ENCODE results near the gene MYO15B. TPM values are rescaled to one million over a fixed set of nuclear protein-coding genes. Genes with fewer than 3 reads are reported as not detected.

The MYO15B gene
- total RNA-seq, 1 donor from 2014 or later = 48.2 TPM

DNA sequence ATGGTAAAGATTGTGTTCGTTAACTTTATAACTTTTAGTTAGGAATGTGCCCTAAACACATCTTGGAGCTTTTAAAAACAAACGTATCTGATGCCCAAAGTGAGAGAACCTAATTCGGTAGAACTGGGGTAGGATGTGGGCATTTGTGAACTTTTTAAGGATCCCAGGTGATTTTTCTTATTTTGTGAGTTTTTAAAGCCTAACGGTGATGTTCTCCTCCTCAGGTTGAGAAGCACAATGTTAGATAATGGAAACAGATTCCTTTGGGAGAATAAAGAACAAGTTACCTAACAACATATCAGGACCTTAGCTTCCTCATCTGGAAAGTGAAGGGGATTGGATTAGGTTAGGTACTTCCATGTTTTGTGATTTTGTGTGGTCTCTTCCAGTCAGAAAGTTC, 80.2 kb downstream of the MYO15B start:
- TF ChIP-seq, protein P1, sequence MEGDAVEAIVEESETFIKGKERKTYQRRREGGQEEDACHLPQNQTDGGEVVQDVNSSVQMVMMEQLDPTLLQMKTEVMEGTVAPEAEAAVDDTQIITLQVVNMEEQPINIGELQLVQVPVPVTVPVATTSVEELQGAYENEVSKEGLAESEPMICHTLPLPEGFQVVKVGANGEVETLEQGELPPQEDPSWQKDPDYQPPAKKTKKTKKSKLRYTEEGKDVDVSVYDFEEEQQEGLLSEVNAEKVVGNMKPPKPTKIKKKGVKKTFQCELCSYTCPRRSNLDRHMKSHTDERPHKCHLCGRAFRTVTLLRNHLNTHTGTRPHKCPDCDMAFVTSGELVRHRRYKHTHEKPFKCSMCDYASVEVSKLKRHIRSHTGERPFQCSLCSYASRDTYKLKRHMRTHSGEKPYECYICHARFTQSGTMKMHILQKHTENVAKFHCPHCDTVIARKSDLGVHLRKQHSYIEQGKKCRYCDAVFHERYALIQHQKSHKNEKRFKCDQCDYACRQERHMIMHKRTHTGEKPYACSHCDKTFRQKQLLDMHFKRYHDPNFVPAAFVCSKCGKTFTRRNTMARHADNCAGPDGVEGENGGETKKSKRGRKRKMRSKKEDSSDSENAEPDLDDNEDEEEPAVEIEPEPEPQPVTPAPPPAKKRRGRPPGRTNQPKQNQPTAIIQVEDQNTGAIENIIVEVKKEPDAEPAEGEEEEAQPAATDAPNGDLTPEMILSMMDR (conservative IDR thresholded peaks at IDR 0.05) = no peak
- no peaks in the 10 kb centered on the region for H3K27me3 Mint-ChIP-seq
- DNase-seq (ENCODE audit: extremely low spot score, unreplicated experiment) = no peak
- no peaks in the 10 kb centered on the region for H3K9me3 Mint-ChIP-seq
- H3K4me3 Mint-ChIP-seq = no peak overlapping the region
- peaks cover 11% of the 10 kb centered on the region for H3K36me3 Mint-ChIP-seq
- no peak overlapping the region for H3K27ac Mint-ChIP-seq
- peaks cover 12% of the 10 kb centered on the region for H3K4me1 Mint-ChIP-seq (ENCODE audit: unreplicated experiment)

DNA sequence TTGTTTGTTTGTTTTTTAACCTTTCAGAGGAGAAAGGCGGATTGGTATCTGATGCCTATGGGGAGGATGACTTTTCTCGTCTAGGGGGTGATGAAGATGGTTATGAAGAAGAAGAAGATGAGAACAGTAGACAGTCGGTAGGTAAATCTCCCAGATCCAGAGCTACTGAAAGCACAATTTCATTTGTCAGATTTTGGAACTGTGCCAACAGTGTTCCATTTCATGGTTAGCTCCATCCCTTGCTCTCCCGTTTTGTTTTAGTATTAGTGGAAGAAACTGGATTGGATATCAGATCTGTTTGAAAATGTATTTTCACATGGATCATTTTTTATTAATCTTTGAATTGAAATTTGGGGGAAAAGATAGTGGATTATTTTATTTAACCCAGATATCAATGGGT, 80.9 kb downstream of the MYO15B start:
- TF ChIP-seq, protein P1 (conservative IDR thresholded peaks at IDR 0.05) = no peak
- H3K4me1 Mint-ChIP-seq (ENCODE audit: unreplicated experiment) = peaks cover 12% of the 10 kb centered on the region
- no peaks in the 10 kb centered on the region for H3K9me3 Mint-ChIP-seq
- no peak overlapping the region for H3K4me3 Mint-ChIP-seq
- DNase-seq (ENCODE audit: extremely low spot score, unreplicated experiment) = no peak
- H3K36me3 Mint-ChIP-seq = peaks cover 11% of the 10 kb centered on the region
- no peak overlapping the region for H3K27ac Mint-ChIP-seq
- no peaks in the 10 kb centered on the region for H3K27me3 Mint-ChIP-seq

DNA sequence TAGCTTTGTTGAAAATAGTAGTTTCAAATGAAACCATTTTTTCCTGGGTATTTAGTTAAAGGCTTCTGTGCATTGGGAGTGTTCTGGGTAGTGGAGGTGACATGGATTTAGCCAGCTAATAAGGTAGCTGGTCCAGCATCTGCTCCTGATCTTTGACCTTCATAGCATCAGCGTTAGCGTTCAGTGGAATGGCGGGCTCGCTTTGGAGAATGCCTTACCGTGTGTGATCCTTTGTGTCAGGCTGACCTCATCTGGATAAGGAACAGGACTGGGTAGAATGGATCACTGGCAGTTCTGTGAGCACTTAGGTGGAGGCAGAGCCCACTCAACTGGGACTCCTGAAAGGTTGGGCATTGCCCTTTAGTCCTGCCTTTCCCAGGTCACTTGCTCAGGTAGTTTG, 83.3 kb downstream of the MYO15B start:
- Mint-ChIP-seq H3K27ac (peak overlapping the region; percentile 21), H3K4me1 (ENCODE audit: unreplicated experiment) (peaks cover 9% of the 10 kb centered on the region), H3K36me3 (peaks cover 11% of the 10 kb centered on the region), H3K9me3 (no peaks in the 10 kb centered on the region), H3K27me3 (no peaks in the 10 kb centered on the region), H3K4me3 (peak overlapping the region; percentile 10)
- TF ChIP-seq, protein P1 (conservative IDR thresholded peaks at IDR 0.05) = no peak
- no peak for DNase-seq (ENCODE audit: extremely low spot score, unreplicated experiment)

DNA sequence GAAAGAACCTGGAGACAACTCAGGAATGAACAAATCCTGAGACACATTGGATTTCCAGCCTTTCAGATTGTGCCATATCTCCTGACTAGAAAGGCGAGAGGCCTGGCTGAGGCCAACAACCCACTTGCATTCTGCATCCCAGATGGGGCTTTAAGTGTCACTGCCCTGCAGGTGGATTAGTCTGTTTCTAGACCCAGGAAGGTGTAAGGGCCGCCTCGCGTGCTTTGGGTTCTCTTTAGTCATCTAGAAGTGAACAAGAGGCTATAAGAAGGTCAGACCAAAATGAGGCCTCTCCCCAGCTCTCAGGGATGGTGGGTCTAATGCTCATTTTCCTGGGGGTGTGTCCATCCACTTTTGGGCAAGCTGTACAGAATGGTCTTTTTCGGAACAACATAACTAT, 84.4 kb downstream of the MYO15B start:
- no peak for DNase-seq (ENCODE audit: extremely low spot score, unreplicated experiment)
- Mint-ChIP-seq H3K4me1 (ENCODE audit: unreplicated experiment) (peaks cover 6% of the 10 kb centered on the region), H3K9me3 (no peaks in the 10 kb centered on the region), H3K4me3 (no peak overlapping the region), H3K27me3 (no peaks in the 10 kb centered on the region), H3K27ac (no peak overlapping the region), H3K36me3 (peaks cover 11% of the 10 kb centered on the region)
- TF ChIP-seq, protein P1 (conservative IDR thresholded peaks at IDR 0.05) = no peak

DNA sequence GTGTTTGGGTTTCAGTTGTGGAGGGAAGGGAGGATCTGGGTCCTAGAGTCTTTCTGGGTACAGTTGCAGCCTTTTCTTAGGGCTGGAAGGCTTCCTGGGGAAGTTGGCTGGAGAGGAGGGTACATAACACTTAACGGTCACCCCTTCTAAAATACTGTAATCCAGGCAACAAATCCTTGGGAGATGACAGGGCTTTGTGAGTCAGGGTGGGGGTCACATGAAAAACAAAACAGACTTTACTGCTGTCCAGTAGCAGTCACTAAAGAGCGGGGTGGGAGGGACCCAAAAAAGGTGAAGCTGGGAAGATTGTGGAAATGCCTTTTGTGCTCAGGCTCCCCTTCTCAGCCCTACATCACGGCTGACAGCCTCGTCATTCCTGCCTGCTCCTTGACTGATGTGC, 85.9 kb downstream of the MYO15B start:
- Mint-ChIP-seq H3K9me3 (no peaks in the 10 kb centered on the region), H3K36me3 (peaks cover 7% of the 10 kb centered on the region), H3K4me3 (no peak overlapping the region), H3K27me3 (no peaks in the 10 kb centered on the region), H3K4me1 (ENCODE audit: unreplicated experiment) (peaks cover 2% of the 10 kb centered on the region), H3K27ac (peak overlapping the region; percentile 46)
- TF ChIP-seq, protein P1 (conservative IDR thresholded peaks at IDR 0.05) = no peak
- no peak for DNase-seq (ENCODE audit: extremely low spot score, unreplicated experiment)

Other genes with a start within 250 kb of the MYO15B start
- gene GRB2, start 182.1 kb upstream of the MYO15B start, total RNA-seq (ENCODE audit: low replicate concordance) = 65.3 and 76.0 TPM in 2 replicates
- 86.5 and 112 TPM in 2 replicates for gene TMEM94, start 131.2 kb upstream of the MYO15B start, total RNA-seq (ENCODE audit: low replicate concordance)
- gene CASKIN2, start 72.3 kb upstream of the MYO15B start, total RNA-seq (ENCODE audit: low replicate concordance) = 29.5 and 31.2 TPM in 2 replicates
- 28.4 and 41.0 TPM in 2 replicates for gene TSEN54, start 71.3 kb upstream of the MYO15B start, total RNA-seq (ENCODE audit: low replicate concordance)
- 90.6 and 226 TPM in 2 replicates for gene LLGL2, start 62.1 kb upstream of the MYO15B start, total RNA-seq (ENCODE audit: low replicate concordance)
- 9.3 and 17.7 TPM in 2 replicates for gene SMIM5, start 45.6 kb downstream of the MYO15B start, total RNA-seq (ENCODE audit: low replicate concordance)
- 64.7 and 90.4 TPM in 2 replicates for gene RECQL5, start 79.4 kb downstream of the MYO15B start, total RNA-seq (ENCODE audit: low replicate concordance)
- 88.1 and 89.3 TPM in 2 replicates for gene SAP30BP, start 79.5 kb downstream of the MYO15B start, total RNA-seq (ENCODE audit: low replicate concordance)
- gene ITGB4, start 133.7 kb downstream of the MYO15B start, total RNA-seq (ENCODE audit: low replicate concordance) = 26.4 and 57.8 TPM in 2 replicates
- gene GALK1, start 177.4 kb downstream of the MYO15B start, total RNA-seq (ENCODE audit: low replicate concordance) = 33.0 and 59.8 TPM in 2 replicates
- gene UNK, start 197.0 kb downstream of the MYO15B start, total RNA-seq (ENCODE audit: low replicate concordance) = 41.9 and 49.7 TPM in 2 replicates

All from type B pancreatic cell (in vitro differentiated cells).